Nephron (organoid): ENCODE data around the gene ZNF428.

ENCODE experiments used
- H3K27ac Mint-ChIP-seq, 3 experiments: 2 replicates each; pipeline ENCODE4 v1.8.0; 2020; ENCODE audit warnings: mixed read lengths in 3 of 3, mild to moderate bottlenecking in 2 of 3, moderate library complexity in 1 of 3
- H3K27me3 Mint-ChIP-seq: 2 replicates; pipeline ENCODE4 v1.8.0; 2021; ENCODE audit warnings: low read depth, mild to moderate bottlenecking, moderate library complexity, mixed read lengths
- H3K36me3 Mint-ChIP-seq: 2 replicates; pipeline ENCODE4 v1.8.0; 2020; ENCODE audit warnings: low read depth, mixed read lengths
- H3K4me1 Mint-ChIP-seq: 2 replicates; pipeline ENCODE4 v1.8.0; 2020; ENCODE audit warnings: mixed read lengths
- H3K4me3 Mint-ChIP-seq, 3 experiments: 2 replicates each; pipeline ENCODE4 v1.8.0; 2020; ENCODE audit warnings: mild to moderate bottlenecking in 3 of 3, mixed read lengths in 3 of 3, moderate library complexity in 2 of 3
- H3K9me3 Mint-ChIP-seq: 2 replicates; pipeline ENCODE4 v1.8.0; 2020; ENCODE audit warnings: mixed read lengths
- TF ChIP-seq, protein P1 (sequence below), 3 experiments: fragments of 200-600 bp; sonication (generic); IDR thresholded peaks; one replicate each; pipeline ENCODE4 v1.5.0; 2021; ENCODE audit warnings: antibody characterized with exemption in 3 of 3; ENCODE audit not compliant: unreplicated experiment in 3 of 3

Gene ZNF428

DNA sequence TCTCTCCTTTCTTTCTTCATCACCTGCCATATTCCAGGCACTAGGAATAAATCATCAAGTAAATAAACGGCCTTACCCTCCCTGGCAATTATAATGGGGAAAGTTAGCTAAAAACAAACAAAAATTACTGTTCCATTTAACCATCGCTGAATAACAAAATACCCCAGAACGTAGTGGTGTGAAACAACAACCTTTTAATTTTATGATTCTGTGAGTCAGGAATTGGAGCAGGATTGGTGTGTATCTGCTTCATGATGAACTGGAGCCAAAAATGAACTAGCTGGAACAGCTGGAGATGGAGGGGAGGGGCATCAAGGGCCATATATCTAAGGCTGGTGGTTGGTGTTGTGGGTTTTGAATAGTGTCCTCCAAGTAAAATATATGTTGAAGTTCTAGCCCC, 23.9 kb upstream of the ZNF428 start:
- Mint-ChIP-seq H3K4me1 (peaks cover 28% of the 10 kb centered on the region), H3K4me3 (peak overlapping the region; percentile 38 to 81 (median 64)), H3K27me3 (peaks cover 21% of the 10 kb centered on the region), H3K27ac (peak overlapping the region; percentile 33 to 73 (median 65)), H3K36me3 (peaks cover 21% of the 10 kb centered on the region), H3K9me3 (peaks cover 3% of the 10 kb centered on the region)
- TF ChIP-seq, protein P1, sequence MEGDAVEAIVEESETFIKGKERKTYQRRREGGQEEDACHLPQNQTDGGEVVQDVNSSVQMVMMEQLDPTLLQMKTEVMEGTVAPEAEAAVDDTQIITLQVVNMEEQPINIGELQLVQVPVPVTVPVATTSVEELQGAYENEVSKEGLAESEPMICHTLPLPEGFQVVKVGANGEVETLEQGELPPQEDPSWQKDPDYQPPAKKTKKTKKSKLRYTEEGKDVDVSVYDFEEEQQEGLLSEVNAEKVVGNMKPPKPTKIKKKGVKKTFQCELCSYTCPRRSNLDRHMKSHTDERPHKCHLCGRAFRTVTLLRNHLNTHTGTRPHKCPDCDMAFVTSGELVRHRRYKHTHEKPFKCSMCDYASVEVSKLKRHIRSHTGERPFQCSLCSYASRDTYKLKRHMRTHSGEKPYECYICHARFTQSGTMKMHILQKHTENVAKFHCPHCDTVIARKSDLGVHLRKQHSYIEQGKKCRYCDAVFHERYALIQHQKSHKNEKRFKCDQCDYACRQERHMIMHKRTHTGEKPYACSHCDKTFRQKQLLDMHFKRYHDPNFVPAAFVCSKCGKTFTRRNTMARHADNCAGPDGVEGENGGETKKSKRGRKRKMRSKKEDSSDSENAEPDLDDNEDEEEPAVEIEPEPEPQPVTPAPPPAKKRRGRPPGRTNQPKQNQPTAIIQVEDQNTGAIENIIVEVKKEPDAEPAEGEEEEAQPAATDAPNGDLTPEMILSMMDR (IDR thresholded peaks at IDR 0.05; ENCODE audit: unreplicated experiment in 3 of 3): no peak

DNA sequence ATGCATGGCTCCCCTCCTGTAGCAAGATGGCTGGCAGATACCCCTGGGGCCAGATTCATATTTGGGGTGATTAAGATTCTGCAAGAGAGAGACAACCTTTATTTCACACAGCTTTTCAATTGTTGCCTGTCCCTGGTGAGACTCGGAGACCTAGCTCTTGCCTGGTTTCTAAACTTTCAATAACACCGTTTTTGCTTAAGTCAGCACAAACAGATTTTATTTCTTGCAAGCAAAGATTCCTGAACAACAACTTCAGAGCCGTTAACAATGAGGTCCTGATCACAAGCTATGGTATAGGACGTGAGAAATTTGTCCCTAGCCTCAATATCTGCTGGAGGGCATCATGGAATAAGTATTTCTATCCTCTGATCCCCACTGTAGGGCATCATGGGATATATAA, 23.1 kb upstream of the ZNF428 start:
- H3K4me3 Mint-ChIP-seq: peak overlapping the region; percentile 40 to 81 (median 43)
- TF ChIP-seq, protein P1 (IDR thresholded peaks at IDR 0.05; ENCODE audit: unreplicated experiment in 3 of 3): no peak
- peaks cover 26% of the 10 kb centered on the region for H3K27me3 Mint-ChIP-seq
- H3K36me3 Mint-ChIP-seq: peaks cover 15% of the 10 kb centered on the region
- peaks cover 33% of the 10 kb centered on the region for H3K4me1 Mint-ChIP-seq
- H3K9me3 Mint-ChIP-seq: peaks cover 3% of the 10 kb centered on the region
- peak overlapping the region in 1 of 3 experiments; percentile 8 for H3K27ac Mint-ChIP-seq

GRCh38 chr19:43641333-43641732, 21.9 kb upstream of the ZNF428 start:
- peaks cover 26% of the 10 kb centered on the region for H3K27me3 Mint-ChIP-seq
- H3K4me3 Mint-ChIP-seq: peak overlapping the region; percentile 85 to 96 (median 88)
- peaks cover 39% of the 10 kb centered on the region for H3K4me1 Mint-ChIP-seq
- peaks cover 6% of the 10 kb centered on the region for H3K36me3 Mint-ChIP-seq
- H3K9me3 Mint-ChIP-seq: peaks cover 3% of the 10 kb centered on the region
- TF ChIP-seq, protein P1 (IDR thresholded peaks at IDR 0.05; ENCODE audit: unreplicated experiment in 3 of 3): no peak
- H3K27ac Mint-ChIP-seq: peak overlapping the region in 2 of 3 experiments; percentile 2 to 83

GRCh38 chr19:43640424-43640757, 21.0 kb upstream of the ZNF428 start:
- H3K27ac Mint-ChIP-seq: peak overlapping the region in 1 of 3 experiments; percentile 51

GRCh38 chr19:43639519-43640423, 20.3 kb upstream of the ZNF428 start, which contains the start of gene CADM4:
TSS of gene CADM4 (minus strand) at chr19:43639850. CDS start at chr19:43639790, 60 bp downstream.
- Mint-ChIP-seq H3K4me3 (peak within 1 kb of the TSS; percentile 91 to 95 (median 92)), H3K36me3 (peaks cover 4% of the 10 kb centered on the region), H3K27ac (peak within 1 kb of the TSS; percentile 19 to 69 (median 59)), H3K27me3 (peaks cover 26% of the 10 kb centered on the region), H3K4me1 (peaks cover 44% of the 10 kb centered on the region), H3K9me3 (peaks cover 3% of the 10 kb centered on the region)
- TF ChIP-seq, protein P1 (IDR thresholded peaks at IDR 0.05; ENCODE audit: unreplicated experiment in 3 of 3): no peak

More at GRCh38 chr19:43640424-43640757, 21.0 kb upstream of the ZNF428 start:
- peaks cover 26% of the 10 kb centered on the region for H3K27me3 Mint-ChIP-seq
- H3K4me1 Mint-ChIP-seq: peaks cover 39% of the 10 kb centered on the region
- peaks cover 3% of the 10 kb centered on the region for H3K9me3 Mint-ChIP-seq
- peaks cover 4% of the 10 kb centered on the region for H3K36me3 Mint-ChIP-seq
- H3K4me3 Mint-ChIP-seq: peak overlapping the region; percentile 84 to 85 (median 85)
- TF ChIP-seq, protein P1 (IDR thresholded peaks at IDR 0.05; ENCODE audit: unreplicated experiment in 3 of 3): no peak
